ENCODE data around the gene DNAH5.

- no peak for TF ChIP-seq CTCF (IDR thresholded peaks at IDR 0.05)
- no peak for TF ChIP-seq SIN3A (IDR thresholded peaks at IDR 0.05; ENCODE audit: borderline replicate concordance, insufficient read depth, low read depth, low read length)
- TF ChIP-seq TCF7L2 (IDR thresholded peaks at IDR 0.05; ENCODE audit: low read depth, low read length): no peak
Measured at GRCh38 chr5:13990896-13991295, 46.4 kb upstream of the DNAH5 start.
